ENCODE measurements around the gene FKBP1A.
A peak's percentile ranks its signal among the peaks of the same experiment; 100 is the strongest.

Gene FKBP1A

GRCh38 chr20:1326031-1326930, 66.6 kb downstream of the FKBP1A start:
- peaks cover 19% of the 10 kb centered on the region for H3K4me1 ChIP-seq (ENCODE audit: low read depth, poor library complexity, severe bottlenecking)
- H3K79me2 ChIP-seq (ENCODE audit: insufficient read depth, low read depth), result peaks cover 31% of the 10 kb centered on the region
- no peak overlapping the region for H3K4me3 ChIP-seq (IDR thresholded peaks at IDR 0.05; ENCODE audit: insufficient read depth, low read depth, low read length)
- peak overlapping the region; percentile 80 for H3K4me2 ChIP-seq
- H3K27me3 ChIP-seq (ENCODE audit: insufficient read depth, low read depth), result no peaks in the 10 kb centered on the region
- peak overlapping the region; percentile 100 for H3K9ac ChIP-seq
- H2AFZ ChIP-seq (ENCODE audit: low read depth), result peak overlapping the region; percentile 92
- H3K36me3 ChIP-seq (ENCODE audit: insufficient read depth), result no peaks in the 10 kb centered on the region
- H3K27ac ChIP-seq, result peak overlapping the region; percentile 98
- TF ChIP-seq, protein P1, sequence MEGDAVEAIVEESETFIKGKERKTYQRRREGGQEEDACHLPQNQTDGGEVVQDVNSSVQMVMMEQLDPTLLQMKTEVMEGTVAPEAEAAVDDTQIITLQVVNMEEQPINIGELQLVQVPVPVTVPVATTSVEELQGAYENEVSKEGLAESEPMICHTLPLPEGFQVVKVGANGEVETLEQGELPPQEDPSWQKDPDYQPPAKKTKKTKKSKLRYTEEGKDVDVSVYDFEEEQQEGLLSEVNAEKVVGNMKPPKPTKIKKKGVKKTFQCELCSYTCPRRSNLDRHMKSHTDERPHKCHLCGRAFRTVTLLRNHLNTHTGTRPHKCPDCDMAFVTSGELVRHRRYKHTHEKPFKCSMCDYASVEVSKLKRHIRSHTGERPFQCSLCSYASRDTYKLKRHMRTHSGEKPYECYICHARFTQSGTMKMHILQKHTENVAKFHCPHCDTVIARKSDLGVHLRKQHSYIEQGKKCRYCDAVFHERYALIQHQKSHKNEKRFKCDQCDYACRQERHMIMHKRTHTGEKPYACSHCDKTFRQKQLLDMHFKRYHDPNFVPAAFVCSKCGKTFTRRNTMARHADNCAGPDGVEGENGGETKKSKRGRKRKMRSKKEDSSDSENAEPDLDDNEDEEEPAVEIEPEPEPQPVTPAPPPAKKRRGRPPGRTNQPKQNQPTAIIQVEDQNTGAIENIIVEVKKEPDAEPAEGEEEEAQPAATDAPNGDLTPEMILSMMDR (conservative IDR thresholded peaks at IDR 0.05; ENCODE audit: low read depth, low read length), result no peak
- H4K20me1 ChIP-seq (ENCODE audit: insufficient read depth), result no peaks in the 10 kb centered on the region

- H3K4me1 ChIP-seq (ENCODE audit: low read depth, poor library complexity, severe bottlenecking), result peaks cover 19% of the 10 kb centered on the region
- peak overlapping the region; percentile 100 for H3K9ac ChIP-seq
- no peak overlapping the region for H3K4me3 ChIP-seq (IDR thresholded peaks at IDR 0.05; ENCODE audit: insufficient read depth, low read depth, low read length)
- peak overlapping the region; percentile 80 for H3K4me2 ChIP-seq
- peak overlapping the region; percentile 92 for H2AFZ ChIP-seq (ENCODE audit: low read depth)
- H3K27me3 ChIP-seq (ENCODE audit: insufficient read depth, low read depth), result no peaks in the 10 kb centered on the region
- TF ChIP-seq, protein P1 (conservative IDR thresholded peaks at IDR 0.05; ENCODE audit: low read depth, low read length), result 0 out of 2 replicates have a peak, but pooled peaks have one; percentile 24
- no peaks in the 10 kb centered on the region for H4K20me1 ChIP-seq (ENCODE audit: insufficient read depth)
- H3K79me2 ChIP-seq (ENCODE audit: insufficient read depth, low read depth), result peaks cover 30% of the 10 kb centered on the region
- H3K36me3 ChIP-seq (ENCODE audit: insufficient read depth), result no peaks in the 10 kb centered on the region
- H3K27ac ChIP-seq, result peak overlapping the region; percentile 98
Observed at GRCh38 chr20:1325173-1326030, 67.5 kb downstream of the FKBP1A start.

DNA sequence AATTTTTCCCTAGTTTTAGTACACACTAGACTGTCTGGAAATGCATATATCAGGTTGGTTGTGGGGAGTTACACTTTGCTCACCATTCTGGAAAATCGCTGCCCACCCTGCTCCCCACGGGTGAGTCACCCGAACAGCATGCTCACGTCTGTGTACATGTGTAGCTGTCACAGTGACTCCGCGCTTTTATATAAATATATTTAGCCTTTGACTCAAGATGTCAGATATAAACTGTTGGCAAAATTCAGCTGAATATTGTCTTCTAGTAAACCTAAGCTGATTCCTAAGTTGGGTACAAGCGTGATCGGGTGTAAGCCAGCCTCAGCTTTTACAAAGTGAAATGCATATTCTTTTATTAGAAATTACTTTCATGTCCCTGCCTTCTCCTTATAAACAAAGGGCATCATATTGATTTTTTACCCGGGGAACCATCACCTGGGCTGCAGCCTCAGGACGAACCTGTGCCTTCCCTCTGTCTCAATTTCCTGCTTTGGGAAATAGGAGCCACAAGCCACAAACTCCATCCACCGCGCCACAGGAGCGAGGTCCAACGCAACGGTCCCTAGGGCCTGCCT, 68.2 kb downstream of the FKBP1A start:
- Histone ChIP-seq H3K4me2 (peak overlapping the region; percentile 80), H3K36me3 (ENCODE audit: insufficient read depth) (no peaks in the 10 kb centered on the region), H3K27ac (peak overlapping the region; percentile 98), H3K4me3 (IDR thresholded peaks at IDR 0.05; ENCODE audit: insufficient read depth, low read depth, low read length) (no peak overlapping the region), H3K9ac (peak overlapping the region; percentile 100; the same call in 1 of the 2 replicates), H3K79me2 (ENCODE audit: insufficient read depth, low read depth) (peaks cover 27% of the 10 kb centered on the region), H3K27me3 (ENCODE audit: insufficient read depth, low read depth) (no peaks in the 10 kb centered on the region), H3K4me1 (ENCODE audit: low read depth, poor library complexity, severe bottlenecking) (peaks cover 19% of the 10 kb centered on the region), H2AFZ (ENCODE audit: low read depth) (peak overlapping the region; percentile 92), H4K20me1 (ENCODE audit: insufficient read depth) (no peaks in the 10 kb centered on the region)
- TF ChIP-seq, protein P1 (conservative IDR thresholded peaks at IDR 0.05; ENCODE audit: low read depth, low read length), result no peak

- H3K4me1 ChIP-seq (ENCODE audit: low read depth, poor library complexity, severe bottlenecking), result peaks cover 19% of the 10 kb centered on the region
- H3K4me3 ChIP-seq (IDR thresholded peaks at IDR 0.05; ENCODE audit: insufficient read depth, low read depth, low read length), result no peak overlapping the region
- H3K36me3 ChIP-seq (ENCODE audit: insufficient read depth), result no peaks in the 10 kb centered on the region
- no peak overlapping the region for H3K27ac ChIP-seq
- peak overlapping the region; percentile 80; the same call in 1 of the 2 replicates for H3K4me2 ChIP-seq
- no peaks in the 10 kb centered on the region for H3K27me3 ChIP-seq (ENCODE audit: insufficient read depth, low read depth)
- TF ChIP-seq, protein P1 (conservative IDR thresholded peaks at IDR 0.05; ENCODE audit: low read depth, low read length), result no peak
- no peaks in the 10 kb centered on the region for H4K20me1 ChIP-seq (ENCODE audit: insufficient read depth)
- peaks cover 27% of the 10 kb centered on the region for H3K79me2 ChIP-seq (ENCODE audit: insufficient read depth, low read depth)
- no peak overlapping the region for H2AFZ ChIP-seq (ENCODE audit: low read depth)
- no peak overlapping the region for H3K9ac ChIP-seq
Observed at GRCh38 chr20:1323830-1324597, 68.8 kb downstream of the FKBP1A start.
